ENCODE data around the gene SNX7. TPM values are rescaled to one million over a fixed set of nuclear protein-coding genes. Genes with fewer than 3 reads are reported as not detected.
A peak's percentile ranks its signal among the peaks of the same experiment; 100 is the strongest.

Gene SNX7
- total RNA-seq, 2 donors from 2014 or later, result 8.6 to 16.1 TPM

- TF ChIP-seq, protein P1, sequence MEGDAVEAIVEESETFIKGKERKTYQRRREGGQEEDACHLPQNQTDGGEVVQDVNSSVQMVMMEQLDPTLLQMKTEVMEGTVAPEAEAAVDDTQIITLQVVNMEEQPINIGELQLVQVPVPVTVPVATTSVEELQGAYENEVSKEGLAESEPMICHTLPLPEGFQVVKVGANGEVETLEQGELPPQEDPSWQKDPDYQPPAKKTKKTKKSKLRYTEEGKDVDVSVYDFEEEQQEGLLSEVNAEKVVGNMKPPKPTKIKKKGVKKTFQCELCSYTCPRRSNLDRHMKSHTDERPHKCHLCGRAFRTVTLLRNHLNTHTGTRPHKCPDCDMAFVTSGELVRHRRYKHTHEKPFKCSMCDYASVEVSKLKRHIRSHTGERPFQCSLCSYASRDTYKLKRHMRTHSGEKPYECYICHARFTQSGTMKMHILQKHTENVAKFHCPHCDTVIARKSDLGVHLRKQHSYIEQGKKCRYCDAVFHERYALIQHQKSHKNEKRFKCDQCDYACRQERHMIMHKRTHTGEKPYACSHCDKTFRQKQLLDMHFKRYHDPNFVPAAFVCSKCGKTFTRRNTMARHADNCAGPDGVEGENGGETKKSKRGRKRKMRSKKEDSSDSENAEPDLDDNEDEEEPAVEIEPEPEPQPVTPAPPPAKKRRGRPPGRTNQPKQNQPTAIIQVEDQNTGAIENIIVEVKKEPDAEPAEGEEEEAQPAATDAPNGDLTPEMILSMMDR (IDR thresholded peaks at IDR 0.05), result no peak
- no peak for TF ChIP-seq POLR2A (IDR thresholded peaks at IDR 0.05)
- Histone ChIP-seq H3K4me1 (no peaks in the 10 kb centered on the region), H3K9me3 (no peaks in the 10 kb centered on the region), H3K4me3 (no peak overlapping the region), H3K27ac (no peak overlapping the region), H3K36me3 (replicated peaks in 1 of 2; ENCODE audit: insufficient read depth in 1 of 2, low read depth in 2 of 2) (no peaks in the 10 kb centered on the region), H3K27me3 (no peaks in the 10 kb centered on the region)
- ATAC-seq (no peak), DNase-seq (no peak)
- WGBS, 2 donors, result 44 to 65% methylated on average over 1 of the region's 1 CpG
- intact Hi-C loops (cut with DNase I), result no loop called here
Measured at GRCh38 chr1:98741164-98741563, 79.6 kb downstream of the SNX7 start.

GRCh38 chr1:98749152-98749756, 87.7 kb downstream of the SNX7 start:
- ATAC-seq, result no peak
- WGBS, 2 donors, result 43 to 50% methylated on average over 2 of the region's 2 CpGs
- intact Hi-C loops (cut with DNase I), result no loop called here

DNA sequence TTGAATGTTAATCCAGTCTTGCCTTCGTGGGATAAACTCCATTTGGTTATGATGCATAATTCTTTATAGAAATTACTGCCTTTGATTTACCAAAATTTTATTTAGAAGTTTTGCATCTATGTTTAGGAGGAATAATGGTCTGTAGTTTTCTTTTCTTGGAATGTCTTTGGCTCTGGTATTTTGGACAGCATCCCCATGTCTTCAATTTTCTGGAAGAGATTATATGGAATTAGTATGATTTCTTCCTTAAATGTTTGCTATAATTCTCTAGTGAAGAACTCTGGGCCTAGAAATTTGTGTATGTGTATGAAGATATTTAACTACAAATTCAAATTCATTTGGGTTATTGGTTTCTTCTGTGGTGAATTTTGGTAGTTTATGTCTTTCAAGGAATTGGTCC, 92.7 kb downstream of the SNX7 start:
- Histone ChIP-seq H3K27me3 (no peaks in the 10 kb centered on the region), H3K36me3 (replicated peaks in 1 of 2; ENCODE audit: insufficient read depth in 1 of 2, low read depth in 2 of 2) (no peaks in the 10 kb centered on the region), H3K4me3 (no peak overlapping the region), H3K4me1 (no peaks in the 10 kb centered on the region), H3K27ac (no peak overlapping the region), H3K9me3 (no peaks in the 10 kb centered on the region)
- intact Hi-C loops (cut with DNase I), result no loop called here
- DNase-seq, result no peak
- TF ChIP-seq, protein P1 (IDR thresholded peaks at IDR 0.05), result no peak
- TF ChIP-seq POLR2A (IDR thresholded peaks at IDR 0.05), result no peak
- no peak for ATAC-seq
- WGBS, 2 donors, result 59 to 83% methylated on average over 1 of the region's 1 CpG

More at GRCh38 chr1:98749152-98749756, 87.7 kb downstream of the SNX7 start:
- Histone ChIP-seq H3K9me3 (no peaks in the 10 kb centered on the region), H3K27ac (no peak overlapping the region), H3K4me3 (no peak overlapping the region), H3K36me3 (replicated peaks in 1 of 2; ENCODE audit: insufficient read depth in 1 of 2, low read depth in 2 of 2) (no peaks in the 10 kb centered on the region), H3K4me1 (no peaks in the 10 kb centered on the region), H3K27me3 (no peaks in the 10 kb centered on the region)
- TF ChIP-seq, protein P1 (IDR thresholded peaks at IDR 0.05), result peak in 4 of 7 experiments; percentile 14 to 27 (median 20)
- TF ChIP-seq POLR2A (IDR thresholded peaks at IDR 0.05), result no peak
- no peak for DNase-seq

- 75 to 89% methylated on average over 4 of the region's 4 CpGs for WGBS, 2 donors
- ATAC-seq, result no peak
- H3K9me3 ChIP-seq, result no peaks in the 10 kb centered on the region
- intact Hi-C loops (cut with DNase I), result no loop called here
- TF ChIP-seq, protein P1 (IDR thresholded peaks at IDR 0.05), result no peak
- no peak for TF ChIP-seq POLR2A (IDR thresholded peaks at IDR 0.05)
- no peaks in the 10 kb centered on the region for H3K27me3 ChIP-seq
- H3K4me1 ChIP-seq, result no peaks in the 10 kb centered on the region
- no peak overlapping the region for H3K4me3 ChIP-seq
- no peak for DNase-seq
- peaks cover 0 to 2% of the 10 kb centered on the region in 2 donors for H3K36me3 ChIP-seq (replicated peaks in 1 of 2; ENCODE audit: insufficient read depth in 1 of 2, low read depth in 2 of 2)
- H3K27ac ChIP-seq, result no peak overlapping the region
Measured at GRCh38 chr1:98761219-98761865, 99.8 kb downstream of the SNX7 start.

Data from body of pancreas (tissue), 4 donors.